OCI-LY7 (cell line): Measurements from ENCODE around the gene HDAC9. TPM values are rescaled to one million over a fixed set of nuclear protein-coding genes. Genes with fewer than 3 reads are reported as not detected.

Source experiments
- BruUV-seq: library from RNA; stranded (reverse); fragments of 400-500 nt; replicated peaks from 2 replicates; lab custom pipeline; 2021; lab: Mats Ljungman, UMichigan
- CTCF ChIA-PET: fragments of 300-600 bp; sonication (Branson Sonifier 250); formaldehyde crosslinking; loops from one replicate; lab custom pipeline; 2022; ENCODE audit warnings: antibody characterized with exemption; ENCODE audit not compliant: unreplicated experiment; lab: Charles Lee
- POLR2A ChIA-PET: fragments of 300-600 bp; sonication (Branson Sonifier 250); formaldehyde crosslinking; loops from one replicate; lab custom pipeline; 2022; ENCODE audit warnings: antibody characterized with exemption; lab: Charles Lee
- DNase-seq: peaks from one replicate; pipeline ENCODE4 v3.0.0-alpha.2; 2015; ENCODE audit warnings: low spot score
- H2AFZ ChIP-seq: fragments of 200-600 bp; sonication (generic), shearing (Covaris generic); 2 replicates; pipeline ENCODE4 v1.6.1; 2014; ENCODE audit warnings: mild to moderate bottlenecking, antibody characterized with exemption, low read length, moderate library complexity
- H3K27ac ChIP-seq: fragments of 200-600 bp; sonication (generic); 2 replicates; pipeline ENCODE4 v1.5.1; 2014; ENCODE audit warnings: mixed run types, low read depth, mild to moderate bottlenecking, moderate library complexity, low read length, inconsistent platforms; ENCODE audit not compliant: poor library complexity, severe bottlenecking
- H3K36me3 ChIP-seq: fragments of 200-600 bp; sonication (generic); 2 replicates; pipeline ENCODE4 v1.6.1; 2014; ENCODE audit warnings: mild to moderate bottlenecking, antibody characterized with exemption, low read length, moderate library complexity, mixed read lengths; ENCODE audit not compliant: insufficient read depth
- H3K4me1 ChIP-seq: fragments of 200-600 bp; sonication (generic); 2 replicates; pipeline ENCODE4 v1.5.1; 2014; ENCODE audit warnings: mild to moderate bottlenecking, low read length; ENCODE audit not compliant: insufficient read depth, poor library complexity, severe bottlenecking
- H3K4me2 ChIP-seq: fragments of 200-600 bp; sonication (generic); 2 replicates; pipeline ENCODE4 v1.6.1; 2014; ENCODE audit warnings: mild to moderate bottlenecking, low read length
- H3K4me3 ChIP-seq: fragments of 200-600 bp; sonication (generic); 2 replicates; pipeline ENCODE4 v1.5.1; 2014; ENCODE audit warnings: mild to moderate bottlenecking, low read depth, low read length; ENCODE audit not compliant: poor library complexity, severe bottlenecking
- H3K79me2 ChIP-seq: fragments of 200-600 bp; sonication (generic); 2 replicates; pipeline ENCODE4 v1.6.1; 2016; ENCODE audit warnings: low read depth, mild to moderate bottlenecking, low read length, moderate library complexity, mixed read lengths; ENCODE audit not compliant: insufficient read depth
- H3K9me2 ChIP-seq: fragments of 200-600 bp; sonication (generic); 2 replicates; pipeline ENCODE4 v1.6.1; 2016; ENCODE audit warnings: mild to moderate bottlenecking, low read length, mixed read lengths; ENCODE audit not compliant: insufficient read depth
- H3K9me3 ChIP-seq: fragments of 200-600 bp; sonication (generic); 2 replicates; pipeline ENCODE4 v1.6.1; 2014; ENCODE audit warnings: mild to moderate bottlenecking, mixed run types, low read length, mixed read lengths
- H4K20me1 ChIP-seq: fragments of 200-600 bp; sonication (generic); 2 replicates; pipeline ENCODE4 v1.6.1; 2014; ENCODE audit warnings: mild to moderate bottlenecking, antibody characterized with exemption, low read length, moderate library complexity, mixed read lengths; ENCODE audit not compliant: insufficient read depth
- CTCF ChIP-seq: fragments of 200-600 bp; sonication (generic); conservative IDR thresholded peaks from 2 replicates; pipeline ENCODE4 v1.5.1; 2014; ENCODE audit warnings: mild to moderate bottlenecking, antibody characterized with exemption, low read length, moderate library complexity, mixed read lengths
- EZH2phosphoT487 ChIP-seq: fragments of 200-600 bp; sonication (generic); IDR thresholded peaks from 2 replicates; pipeline ENCODE4 v1.6.1; 2018; ENCODE audit warnings: low read depth, borderline replicate concordance, mild to moderate bottlenecking, mixed run types, antibody characterized with exemption, low read length, moderate library complexity, mixed read lengths
- intact Hi-C: fragments of 100-400 bp; cut with micrococcal nuclease; formaldehyde crosslinking; loops from one replicate; pipeline ENCODE4 v1.10.0; 2022; ENCODE audit not compliant: unreplicated experiment
- total RNA-seq, 2 experiments: library from RNA; depleted of rRNA in 1 of 2; stranded (reverse); fragments of >200 nt in 1 of 2; shearing (Covaris generic) in 1 of 2; gene quantifications; 2 replicates each; pipeline ENCODE4 v1.2.3, GENCODE V29; 2014 to 2022

Gene HDAC9
- total RNA-seq, 2 experiments from 2014 or later = 58.8 to 91.7 TPM

- Histone ChIP-seq H3K79me2 (no peaks in the 10 kb centered on the region), H3K4me2 (no peak overlapping the region), H3K9me2 (no peaks in the 10 kb centered on the region), H2AFZ (no peak overlapping the region), H3K27ac (no peak overlapping the region), H4K20me1 (no peaks in the 10 kb centered on the region), H3K36me3 (peaks cover 56% of the 10 kb centered on the region), H3K4me1 (peaks cover 11% of the 10 kb centered on the region), H3K4me3 (no peak overlapping the region), H3K9me3 (no peaks in the 10 kb centered on the region)
- intact Hi-C loops = loop anchor here (1.0 to 5.0 kb wide), 4 partner anchors 74 to 314 kb away; partner anchors contain the start of gene HDAC9
- ChIA-PET CTCF (interaction anchor here (0.6 to 1.3 kb wide), 7 partner anchors 9 to 313 kb away, joined by 3 to 11 read pairs (median 4); no protein-coding TSS in a partner anchor), POLR2A (interaction anchor here (1.5 kb wide), 1 partner anchor 313 kb away, joined by 3 read pairs; no protein-coding TSS in a partner anchor)
- peak; percentile 100 for TF ChIP-seq CTCF
- no peak for TF ChIP-seq EZH2phosphoT487
- BruUV-seq = no TSS peak
- peak; percentile 85 for DNase-seq
Observed at GRCh38 chr7:18666107-18666728, 170.7 kb downstream of the HDAC9 start.

- DNase-seq = no peak
- Histone ChIP-seq H3K9me2 (no peaks in the 10 kb centered on the region), H3K27ac (no peak overlapping the region), H3K4me2 (no peak overlapping the region), H3K9me3 (no peaks in the 10 kb centered on the region), H3K36me3 (peaks cover 54% of the 10 kb centered on the region), H3K4me1 (peaks cover 13% of the 10 kb centered on the region), H2AFZ (no peak overlapping the region), H3K4me3 (no peak overlapping the region), H3K79me2 (no peaks in the 10 kb centered on the region), H4K20me1 (no peaks in the 10 kb centered on the region)
- ChIA-PET POLR2A (interaction anchor here (0.5 kb wide), 1 partner anchor 183 kb away, joined by 4 read pairs; no protein-coding TSS in a partner anchor), CTCF (interaction anchor here (0.6 kb wide), 1 partner anchor 315 kb away, joined by 3 read pairs; no protein-coding TSS in a partner anchor)
- no peak for TF ChIP-seq EZH2phosphoT487
- no peak for TF ChIP-seq CTCF
- intact Hi-C loops = loop anchor here (5.0 kb wide), 2 partner anchors 75 to 170 kb away; partner anchors contain the start of gene HDAC9
- no TSS peak for BruUV-seq
Observed at GRCh38 chr7:18667466-18667865, 171.9 kb downstream of the HDAC9 start.

GRCh38 chr7:18671176-18671575, 175.6 kb downstream of the HDAC9 start:
- ChIA-PET CTCF (no interaction called here), POLR2A (interaction anchor here (0.7 to 0.8 kb wide), 2 partner anchors 318 to 1840 kb away, joined by 3 read pairs; no protein-coding TSS in a partner anchor)
- no peak overlapping the region for H3K27ac ChIP-seq
- peaks cover 48% of the 10 kb centered on the region for H3K36me3 ChIP-seq
- BruUV-seq = no TSS peak
- H3K9me2 ChIP-seq = no peaks in the 10 kb centered on the region
- H3K79me2 ChIP-seq = no peaks in the 10 kb centered on the region
- H3K4me1 ChIP-seq = peaks cover 9% of the 10 kb centered on the region
- intact Hi-C loops = no loop called here
- no peak overlapping the region for H2AFZ ChIP-seq
- H4K20me1 ChIP-seq = no peaks in the 10 kb centered on the region
- peak; percentile 29 for DNase-seq
- H3K9me3 ChIP-seq = no peaks in the 10 kb centered on the region
- 0 out of 2 replicates have a peak overlapping the region, but pooled peaks have one; percentile 17 for H3K4me2 ChIP-seq
- TF ChIP-seq CTCF = no peak
- no peak for TF ChIP-seq EZH2phosphoT487
- no peak overlapping the region for H3K4me3 ChIP-seq
